HL-60 (cell line): Measurements from ENCODE around the gene PDCD6IP.

Experiments used
- DNase-seq, 2 experiments: peaks; one replicate each; pipeline ENCODE4 v3.0.0-alpha.2; 2010 to 2020; ENCODE audit warnings: low read depth in 1 of 2, low spot score in 1 of 2
- H3K27ac ChIP-seq: fragments of 250-450 bp; sonication (Bioruptor Pico); replicated peaks from 2 replicates; pipeline ENCODE4 v1.5.1; 2020; ENCODE audit warnings: mild to moderate bottlenecking, moderate library complexity
- H3K27me3 ChIP-seq: fragments of 250-450 bp; sonication (Bioruptor Pico); 2 replicates; pipeline ENCODE4 v1.5.1; 2021; ENCODE audit warnings: mild to moderate bottlenecking, moderate library complexity; ENCODE audit not compliant: insufficient read depth, poor library complexity, severe bottlenecking
- H3K4me3 ChIP-seq: replicated peaks from 2 replicates; pipeline ENCODE4 v1.5.1; 2011; ENCODE audit warnings: mild to moderate bottlenecking, control low read depth, low read length; ENCODE audit not compliant: insufficient read depth
- GABPA ChIP-seq: IDR thresholded peaks from 2 replicates; pipeline ENCODE4 v1.6.1; 2012; ENCODE audit warnings: low read depth
- POLR2AphosphoS5 ChIP-seq: IDR thresholded peaks from 2 replicates; pipeline ENCODE4 v1.6.1; 2012; ENCODE audit warnings: low read depth
- REST ChIP-seq: IDR thresholded peaks from 2 replicates; pipeline ENCODE4 v1.6.1; 2012; ENCODE audit warnings: low read depth; ENCODE audit not compliant: insufficient replicate concordance
- SPI1 ChIP-seq: IDR thresholded peaks from 2 replicates; pipeline ENCODE4 v1.6.1; 2012; ENCODE audit warnings: low read depth, mild to moderate bottlenecking, borderline replicate concordance
- TF ChIP-seq, protein P1 (sequence below): IDR thresholded peaks from one replicate; pipeline ENCODE4 v1.5.1; 2011; ENCODE audit warnings: low read length, control low read depth, inconsistent platforms; ENCODE audit not compliant: insufficient read depth

The PDCD6IP gene

GRCh38 chr3:33900440-33900808 is 102.0 kb downstream of the PDCD6IP start:
- no peaks in the 10 kb centered on the region for H3K27me3 ChIP-seq
- TF ChIP-seq SPI1 = no peak
- no peak for TF ChIP-seq POLR2AphosphoS5
- TF ChIP-seq GABPA = no peak
- no peak overlapping the region for H3K27ac ChIP-seq

GRCh38 chr3:33900809-33901505 is 102.5 kb downstream of the PDCD6IP start:
- TF ChIP-seq, protein P1, sequence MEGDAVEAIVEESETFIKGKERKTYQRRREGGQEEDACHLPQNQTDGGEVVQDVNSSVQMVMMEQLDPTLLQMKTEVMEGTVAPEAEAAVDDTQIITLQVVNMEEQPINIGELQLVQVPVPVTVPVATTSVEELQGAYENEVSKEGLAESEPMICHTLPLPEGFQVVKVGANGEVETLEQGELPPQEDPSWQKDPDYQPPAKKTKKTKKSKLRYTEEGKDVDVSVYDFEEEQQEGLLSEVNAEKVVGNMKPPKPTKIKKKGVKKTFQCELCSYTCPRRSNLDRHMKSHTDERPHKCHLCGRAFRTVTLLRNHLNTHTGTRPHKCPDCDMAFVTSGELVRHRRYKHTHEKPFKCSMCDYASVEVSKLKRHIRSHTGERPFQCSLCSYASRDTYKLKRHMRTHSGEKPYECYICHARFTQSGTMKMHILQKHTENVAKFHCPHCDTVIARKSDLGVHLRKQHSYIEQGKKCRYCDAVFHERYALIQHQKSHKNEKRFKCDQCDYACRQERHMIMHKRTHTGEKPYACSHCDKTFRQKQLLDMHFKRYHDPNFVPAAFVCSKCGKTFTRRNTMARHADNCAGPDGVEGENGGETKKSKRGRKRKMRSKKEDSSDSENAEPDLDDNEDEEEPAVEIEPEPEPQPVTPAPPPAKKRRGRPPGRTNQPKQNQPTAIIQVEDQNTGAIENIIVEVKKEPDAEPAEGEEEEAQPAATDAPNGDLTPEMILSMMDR = no peak
- H3K27ac ChIP-seq = no peak overlapping the region
- H3K27me3 ChIP-seq = no peaks in the 10 kb centered on the region
- no peak overlapping the region for H3K4me3 ChIP-seq
- DNase-seq = no peak

More at GRCh38 chr3:33900440-33900808, 102.0 kb downstream of the PDCD6IP start:
- no peak for DNase-seq
- no peak overlapping the region for H3K4me3 ChIP-seq

DNA sequence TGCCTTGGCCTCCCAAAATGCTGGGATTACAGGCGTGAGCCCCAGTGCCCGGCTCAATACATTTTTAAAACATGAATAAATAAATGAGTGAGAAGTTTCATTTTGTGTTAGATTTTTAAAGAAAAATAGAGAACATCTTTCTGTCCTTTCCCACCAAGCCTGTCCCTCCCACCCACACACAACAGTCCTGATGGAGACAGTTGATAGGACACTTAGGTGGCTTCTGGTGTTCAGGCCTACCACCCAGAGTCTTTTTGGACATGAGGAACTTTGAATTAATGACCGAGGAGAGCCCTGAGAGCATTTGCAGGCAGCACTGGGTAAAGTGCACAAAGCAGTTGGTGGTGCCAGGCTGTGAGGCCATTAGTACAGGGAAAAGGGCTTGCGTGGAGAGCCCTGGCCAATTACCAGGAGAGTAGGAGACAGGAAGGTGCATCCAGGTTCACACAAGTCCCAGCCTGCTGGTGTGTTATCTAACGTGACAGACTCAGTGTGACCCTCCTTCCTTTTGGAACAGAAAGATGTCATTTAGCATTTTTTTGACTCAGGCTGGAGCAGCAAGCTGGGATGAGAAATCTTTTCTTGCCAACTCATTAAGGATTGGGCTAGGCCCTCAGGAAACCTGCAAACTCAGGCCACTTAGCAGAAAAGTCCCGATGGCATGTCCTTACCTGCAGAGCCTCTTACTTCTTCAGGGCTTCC is 103.6 kb downstream of the PDCD6IP start:
- TF ChIP-seq GABPA (no peak), REST (no peak), SPI1 (no peak), POLR2AphosphoS5 (no peak)
- TF ChIP-seq, protein P1 = no peak
- H3K27ac ChIP-seq = no peak overlapping the region
- H3K27me3 ChIP-seq = no peaks in the 10 kb centered on the region
- no peak overlapping the region for H3K4me3 ChIP-seq
- DNase-seq = no peak

DNA sequence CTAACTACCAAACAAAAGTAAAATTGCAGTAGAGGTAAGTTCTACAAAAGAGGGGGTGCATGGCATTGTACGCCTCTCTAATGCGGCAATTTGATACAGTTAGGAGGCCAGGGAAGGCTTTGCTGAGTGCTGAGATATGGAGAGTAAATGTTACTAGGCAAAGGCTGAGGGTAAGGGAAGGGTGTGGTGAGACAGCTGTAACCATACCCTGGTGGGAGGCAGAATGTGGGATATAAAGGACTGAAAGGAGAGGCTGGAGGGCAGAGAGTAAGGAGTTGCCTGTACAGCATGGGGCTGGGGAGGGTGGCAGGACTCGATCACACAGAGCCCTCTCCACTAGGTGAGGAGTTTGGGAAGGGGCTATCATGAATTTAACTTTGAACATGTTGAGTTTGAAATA is 106.3 kb downstream of the PDCD6IP start:
- H3K4me3 ChIP-seq = no peak overlapping the region
- no peak for TF ChIP-seq REST
- TF ChIP-seq, protein P1 = no peak
- DNase-seq = no peak
- H3K27me3 ChIP-seq = no peaks in the 10 kb centered on the region
- no peak overlapping the region for H3K27ac ChIP-seq
